HFF-Myc (cell line): Measurements from ENCODE around the gene GLB1L.
"Not testable (repeated sequence)": the region's sequence is repeated elsewhere in the genome, so short reads cannot be mapped to it uniquely, and the experiment has no call there.

ENCODE experiments used
- DNase-seq: peaks from one replicate; pipeline ENCODE4 v3.0.0-alpha.2; 2011; ENCODE audit warnings: low read depth; ENCODE audit errors: extremely low read depth
- H3K4me3 ChIP-seq: replicated peaks from 2 replicates; pipeline ENCODE4 v1.5.1; 2011; ENCODE audit warnings: low read depth, mild to moderate bottlenecking, control low read depth, low read length
- TF ChIP-seq, protein P1 (sequence below): IDR thresholded peaks from 2 replicates; pipeline ENCODE4 v1.5.1; 2012; ENCODE audit warnings: mild to moderate bottlenecking, low read depth, low read length, control low read depth; ENCODE audit errors: missing control alignments

GLB1L gene

DNA sequence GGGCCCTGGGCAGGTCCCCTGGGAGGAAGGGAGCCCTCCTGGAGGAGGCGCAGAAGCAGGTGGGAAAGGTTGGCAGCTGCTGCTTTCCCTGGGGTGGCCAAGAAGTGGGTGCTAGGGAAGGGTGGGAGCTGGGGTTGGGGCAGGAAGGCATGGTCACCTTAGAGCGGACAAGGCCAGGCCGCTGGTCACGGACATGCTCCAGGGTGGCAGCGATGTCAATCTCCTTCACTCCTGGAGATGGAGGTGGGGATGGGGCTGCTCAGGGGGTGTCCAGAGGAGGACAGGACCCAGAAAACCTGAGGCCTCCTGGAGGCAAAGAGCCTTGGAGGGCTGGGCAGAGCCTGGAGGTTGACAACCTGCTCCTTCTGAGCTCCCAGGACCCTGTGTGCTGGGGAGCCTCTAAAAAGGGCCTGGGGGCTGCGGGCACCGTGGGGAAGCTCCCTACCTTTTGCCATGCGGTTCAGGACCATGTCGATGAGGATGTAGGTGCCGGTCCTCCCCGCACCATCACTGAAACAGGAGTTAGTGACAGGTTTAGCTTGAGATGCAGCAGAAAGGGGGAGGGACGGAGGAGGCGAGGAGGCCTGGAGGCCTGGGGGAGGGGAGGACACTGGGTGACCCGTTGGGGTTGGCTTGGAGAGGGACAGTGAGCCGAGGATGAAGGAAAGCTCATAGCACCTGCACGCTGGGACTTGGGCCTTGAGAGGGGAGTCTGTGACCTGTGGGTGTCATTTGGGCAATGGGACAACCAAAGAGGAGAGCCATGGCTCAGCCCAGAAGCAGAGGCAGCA is 45.3 kb upstream of the GLB1L start:
- H3K4me3 ChIP-seq = no peak overlapping the region
- TF ChIP-seq, protein P1, sequence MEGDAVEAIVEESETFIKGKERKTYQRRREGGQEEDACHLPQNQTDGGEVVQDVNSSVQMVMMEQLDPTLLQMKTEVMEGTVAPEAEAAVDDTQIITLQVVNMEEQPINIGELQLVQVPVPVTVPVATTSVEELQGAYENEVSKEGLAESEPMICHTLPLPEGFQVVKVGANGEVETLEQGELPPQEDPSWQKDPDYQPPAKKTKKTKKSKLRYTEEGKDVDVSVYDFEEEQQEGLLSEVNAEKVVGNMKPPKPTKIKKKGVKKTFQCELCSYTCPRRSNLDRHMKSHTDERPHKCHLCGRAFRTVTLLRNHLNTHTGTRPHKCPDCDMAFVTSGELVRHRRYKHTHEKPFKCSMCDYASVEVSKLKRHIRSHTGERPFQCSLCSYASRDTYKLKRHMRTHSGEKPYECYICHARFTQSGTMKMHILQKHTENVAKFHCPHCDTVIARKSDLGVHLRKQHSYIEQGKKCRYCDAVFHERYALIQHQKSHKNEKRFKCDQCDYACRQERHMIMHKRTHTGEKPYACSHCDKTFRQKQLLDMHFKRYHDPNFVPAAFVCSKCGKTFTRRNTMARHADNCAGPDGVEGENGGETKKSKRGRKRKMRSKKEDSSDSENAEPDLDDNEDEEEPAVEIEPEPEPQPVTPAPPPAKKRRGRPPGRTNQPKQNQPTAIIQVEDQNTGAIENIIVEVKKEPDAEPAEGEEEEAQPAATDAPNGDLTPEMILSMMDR = no peak
- DNase-seq = no peak

DNA sequence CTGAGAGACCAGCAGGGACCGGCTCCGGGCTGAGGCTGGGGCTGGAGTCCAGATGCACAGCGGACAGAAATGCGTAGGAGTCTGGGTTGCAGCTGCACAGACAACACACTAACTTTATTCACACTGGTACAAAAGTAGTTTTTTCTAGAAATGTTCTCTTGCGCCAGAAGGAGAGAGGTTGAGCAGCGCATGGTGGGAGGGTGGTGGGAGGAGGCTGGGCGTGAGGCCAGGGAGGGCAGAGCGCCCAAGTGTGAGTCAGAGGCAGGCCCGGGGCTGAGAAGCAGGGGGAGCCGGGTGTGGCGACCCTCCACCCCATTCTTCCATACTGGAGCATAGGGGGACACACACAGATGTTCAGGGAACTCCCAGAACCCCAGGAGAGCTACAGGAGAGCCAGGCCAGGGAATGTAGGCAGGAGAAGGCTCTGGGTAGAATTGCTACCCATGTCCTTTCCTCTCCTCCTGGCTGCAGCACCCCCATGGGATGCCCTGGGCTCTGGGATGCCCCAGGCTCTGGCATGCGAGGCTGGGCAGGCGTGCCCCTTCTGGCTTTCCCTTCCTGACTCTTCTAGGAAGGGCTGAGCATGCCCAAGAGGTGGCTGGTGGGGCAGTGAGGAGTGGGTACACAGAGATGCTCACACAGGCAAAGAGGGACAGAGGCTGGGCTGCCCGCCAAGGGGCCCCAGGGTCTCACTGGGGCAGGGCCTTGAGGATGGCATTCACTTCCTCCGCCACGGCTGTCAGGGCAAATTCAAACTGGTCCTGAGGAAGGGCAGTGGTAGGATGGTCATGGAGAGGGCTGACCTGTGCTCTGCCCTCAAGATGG is 44.5 kb upstream of the GLB1L start:
- peak; percentile 84 for DNase-seq
- H3K4me3 ChIP-seq = no peak overlapping the region
- TF ChIP-seq, protein P1 = no peak

DNA sequence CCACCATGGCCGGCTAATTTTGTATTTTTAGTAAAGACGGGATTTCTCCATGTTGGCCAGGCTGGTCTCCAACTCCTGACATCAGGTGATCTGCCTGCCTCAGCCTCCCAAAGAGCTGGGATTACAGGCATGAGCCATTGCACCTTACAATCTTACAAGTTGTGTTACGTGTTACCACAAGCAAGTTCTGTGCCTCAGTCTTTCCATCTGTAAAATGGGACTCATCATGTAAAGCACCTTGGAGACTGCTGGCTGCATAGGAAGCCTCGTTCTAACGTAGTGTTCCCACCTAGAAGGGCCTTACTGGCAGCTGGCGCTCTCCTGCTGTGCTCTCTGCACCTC is 43.9 kb upstream of the GLB1L start:
- TF ChIP-seq, protein P1 = no peak
- H3K4me3 ChIP-seq = no peak overlapping the region
- DNase-seq = no peak

DNA sequence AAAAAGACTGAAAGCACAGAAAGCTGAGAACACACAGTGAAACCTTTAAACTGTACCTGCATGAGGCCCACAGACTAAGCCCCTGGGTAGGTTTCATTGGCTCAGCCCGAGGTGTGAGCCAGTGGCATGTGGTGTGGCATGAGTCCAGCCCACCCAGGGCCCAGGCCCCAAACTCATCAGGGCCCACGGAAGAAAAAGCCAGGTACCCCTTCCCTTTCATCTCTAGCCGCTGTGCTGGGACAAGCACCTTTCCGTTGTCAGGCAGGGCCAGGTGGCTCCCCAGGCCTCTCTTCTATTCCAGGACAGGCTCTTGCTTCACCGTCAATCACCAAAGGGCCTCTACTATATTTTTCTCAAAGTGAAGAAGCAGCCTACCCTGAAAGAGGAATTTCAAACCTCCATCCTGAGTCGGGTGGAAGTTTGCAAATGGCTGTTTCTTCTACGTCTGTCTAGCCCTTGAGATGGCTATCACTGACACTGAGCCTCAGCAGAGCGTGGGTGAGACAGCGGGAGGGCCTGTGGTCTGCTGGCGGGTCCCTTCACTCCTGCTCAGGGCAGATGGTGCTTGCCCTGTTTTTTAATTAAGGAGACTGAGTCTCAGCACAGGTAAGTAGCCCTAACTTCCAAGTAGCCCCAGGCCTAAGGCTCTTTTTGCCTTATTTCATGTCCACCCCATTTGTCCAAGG is 42.5 kb upstream of the GLB1L start:
- DNase-seq = no peak
- TF ChIP-seq, protein P1 = no peak
- no peak overlapping the region for H3K4me3 ChIP-seq

DNA sequence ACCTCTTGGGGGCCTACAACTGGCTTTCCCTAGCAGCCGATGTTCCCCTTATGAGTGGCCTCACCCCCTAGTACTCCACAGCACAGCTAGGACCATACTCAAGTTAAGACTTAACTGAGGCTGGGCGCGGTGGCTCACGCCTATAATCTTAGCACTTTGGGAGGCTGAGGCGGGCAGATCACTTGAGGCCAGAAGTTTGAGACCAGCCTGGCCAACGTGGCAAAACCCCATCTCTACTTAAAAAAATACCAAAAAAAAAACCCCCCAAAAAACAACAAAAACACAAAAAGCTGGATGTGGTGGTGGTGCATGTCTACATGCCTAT is 41.8 kb upstream of the GLB1L start:
- not testable (repeated sequence) for DNase-seq

DNA sequence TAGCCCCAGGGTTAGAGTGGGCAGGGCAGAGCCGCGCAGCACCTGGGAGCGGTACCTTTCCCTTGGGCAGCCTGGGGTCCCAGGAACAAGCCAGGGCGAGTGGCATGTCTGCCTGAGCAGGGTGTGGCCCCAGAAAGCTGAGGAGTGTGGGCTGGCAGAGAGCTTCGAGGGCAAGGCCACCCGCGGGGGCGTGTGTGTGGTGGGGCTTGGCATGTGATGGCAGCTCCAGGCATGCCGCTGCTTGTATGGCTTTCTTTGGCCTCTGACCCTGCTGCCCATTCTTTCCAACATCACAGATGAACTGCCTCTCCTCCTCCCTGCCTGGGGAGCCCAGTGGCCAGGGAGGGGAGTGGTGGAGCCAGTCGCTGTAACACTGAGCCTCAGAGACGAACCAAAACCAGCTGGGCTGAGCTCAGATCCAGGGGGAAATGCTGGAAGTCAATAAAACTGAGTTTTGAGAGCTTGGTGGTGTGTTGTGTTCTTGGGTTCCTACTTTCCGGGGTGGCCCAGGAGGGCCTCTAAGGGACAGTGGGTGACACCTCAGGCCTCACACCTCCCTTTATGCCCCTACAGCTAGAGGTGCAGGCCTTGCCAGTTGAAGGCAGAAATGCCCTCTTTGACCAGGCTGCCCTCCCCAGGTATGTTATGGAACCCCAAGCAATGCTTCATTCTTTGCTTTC is 41.3 kb upstream of the GLB1L start:
- DNase-seq = no peak
- TF ChIP-seq, protein P1 = no peak
- H3K4me3 ChIP-seq = no peak overlapping the region

More for the DNA sequence above, 41.8 kb upstream of the GLB1L start:
- not testable (repeated sequence) for H3K4me3 ChIP-seq
